H1 (cell line): ENCODE data around the gene C14orf132. TPM values are rescaled to one million over a fixed set of nuclear protein-coding genes. Genes with fewer than 3 reads are reported as not detected.

Experiments used
- CTCF ChIA-PET: fragments of 300-600 bp; sonication (Branson Sonifier 250); formaldehyde crosslinking; loops from one replicate; lab custom pipeline; 2021; ENCODE audit not compliant: partially characterized antibody; lab: Charles Lee
- POLR2A ChIA-PET: fragments of 300-600 bp; sonication (Branson Sonifier 250); formaldehyde crosslinking; loops from one replicate; lab custom pipeline; 2021; ENCODE audit warnings: inconsistent platforms; ENCODE audit not compliant: partially characterized antibody; lab: Charles Lee
- DNase-seq, 2 experiments: peaks; one replicate each; pipeline versions ENCODE4 v3.0.0 to v3.0.0-alpha.2; 2010 to 2022; ENCODE audit warnings: low spot score in 2 of 2, low read depth in 1 of 2, mixed read lengths in 1 of 2
- FAIRE-seq: peaks from 2 replicates; lab custom pipeline; 2011; peaks lifted over from hg19 to GRCh38; lab: Jason Lieb, UNC
- H2AFZ ChIP-seq: 2 replicates; pipeline ENCODE4 v1.8.1; 2012; ENCODE audit warnings: low read length, inconsistent platforms
- H2AK5ac ChIP-seq: 2 replicates; pipeline ENCODE4 v1.6.1; 2013; ENCODE audit warnings: low read depth, low read length
- H2BK120ac ChIP-seq: replicated peaks from 2 replicates; pipeline ENCODE3; 2013; ENCODE audit warnings: low read depth, low read length, inconsistent platforms
- H2BK12ac ChIP-seq: 2 replicates; pipeline ENCODE4 v1.6.1; 2013; ENCODE audit warnings: low read depth, low read length
- H2BK15ac ChIP-seq: 2 replicates; pipeline ENCODE4 v1.6.1; 2013; ENCODE audit warnings: low read length
- H2BK20ac ChIP-seq: 2 replicates; pipeline ENCODE4 v1.6.1; 2013; ENCODE audit warnings: low read length
- H2BK5ac ChIP-seq: 2 replicates; pipeline ENCODE4 v1.6.1; 2013; ENCODE audit warnings: low read depth, low read length
- H3K14ac ChIP-seq: 2 replicates; pipeline ENCODE4 v1.6.1; 2013; ENCODE audit warnings: inconsistent platforms; ENCODE audit not compliant: insufficient read length
- H3K18ac ChIP-seq: 2 replicates; pipeline ENCODE4 v1.6.1; 2013; ENCODE audit warnings: low read length; ENCODE audit errors: extremely low read depth
- H3K23ac ChIP-seq: 2 replicates; pipeline ENCODE4 v1.6.1; 2013; ENCODE audit warnings: inconsistent platforms; ENCODE audit not compliant: insufficient read length
- H3K23me2 ChIP-seq: 2 replicates; pipeline ENCODE4 v1.6.1; 2013; ENCODE audit warnings: low read depth, low read length
- H3K27ac ChIP-seq: 2 replicates; pipeline ENCODE4 v1.6.1; 2011; ENCODE audit warnings: low read depth, low read length, inconsistent platforms
- H3K27me3 ChIP-seq, 4 experiments: replicated peaks in 1 of 4; 1 replicate in 1 of 4; 2 replicates in 3 of 4; pipeline versions ENCODE4 v1.6.1 to v1.8.1; 2011 to 2013; ENCODE audit warnings: low read length in 3 of 4, mild to moderate bottlenecking in 3 of 4, inconsistent platforms in 2 of 4, mixed read lengths in 2 of 4, moderate library complexity in 1 of 4; ENCODE audit not compliant: control insufficient read depth in 3 of 4, insufficient read depth in 3 of 4; ENCODE audit errors: extremely low read depth in 1 of 4
- H3K36me3 ChIP-seq, 4 experiments: 2 replicates each; pipeline versions ENCODE4 v1.6.1 to v1.8.1; 2011 to 2013; ENCODE audit warnings: mild to moderate bottlenecking in 4 of 4, low read length in 3 of 4, moderate library complexity in 2 of 4, control low read depth in 1 of 4, inconsistent platforms in 1 of 4; ENCODE audit not compliant: insufficient read depth in 4 of 4, control insufficient read depth in 2 of 4
- H3K4ac ChIP-seq: replicated peaks from 2 replicates; pipeline ENCODE3; 2013; ENCODE audit warnings: low read length, low read depth, mixed read lengths, inconsistent platforms; ENCODE audit not compliant: insufficient read length
- H3K4me1 ChIP-seq, 4 experiments: replicated peaks in 1 of 4; 1 replicate in 1 of 4; 2 replicates in 3 of 4; pipeline versions ENCODE4 v1.6.1 to v1.8.1; 2011 to 2013; ENCODE audit warnings: low read length in 3 of 4, inconsistent platforms in 2 of 4, mixed read lengths in 1 of 4; ENCODE audit not compliant: insufficient read depth in 4 of 4, control insufficient read depth in 3 of 4
- H3K4me2 ChIP-seq, 2 experiments: 2 replicates each; pipeline versions ENCODE4 v1.6.1 to v1.8.1; 2011 to 2013; ENCODE audit warnings: low read depth in 2 of 2, low read length in 2 of 2, control low read depth in 1 of 2, inconsistent platforms in 1 of 2, mild to moderate bottlenecking in 1 of 2; ENCODE audit not compliant: insufficient read depth in 1 of 2
- H3K4me3 ChIP-seq, 4 experiments: fragments of 200-600, 300-600 bp in 1 of 4; sonication (generic), shearing (Covaris generic), sonication (Bioruptor Twin) in 1 of 4; 2 replicates each; pipeline versions ENCODE4 v1.5.1 to v1.8.1; 2011 to 2016; ENCODE audit warnings: low read length in 4 of 4, low read depth in 3 of 4, control low read depth in 2 of 4, inconsistent platforms in 2 of 4, mild to moderate bottlenecking in 2 of 4, mixed read lengths in 1 of 4, moderate library complexity in 1 of 4; ENCODE audit not compliant: insufficient read depth in 2 of 4; ENCODE audit errors: extremely low read depth in 1 of 4
- H3K56ac ChIP-seq: replicated peaks from 2 replicates; pipeline ENCODE3; 2013; ENCODE audit warnings: low read depth, mild to moderate bottlenecking, mixed read lengths, low read length, inconsistent platforms; ENCODE audit not compliant: insufficient read length
- H3K79me1 ChIP-seq: 2 replicates; pipeline ENCODE4 v1.6.1; 2013; ENCODE audit warnings: low read depth, low read length, control low read depth
- H3K79me2 ChIP-seq, 2 experiments: 2 replicates each; pipeline versions ENCODE4 v1.6.1 to v1.8.1; 2012 to 2013; ENCODE audit warnings: low read length in 2 of 2, mild to moderate bottlenecking in 2 of 2, inconsistent platforms in 1 of 2; ENCODE audit not compliant: insufficient read depth in 2 of 2, control insufficient read depth in 1 of 2
- H3K9ac ChIP-seq, 4 experiments: replicated peaks in 1 of 4; 1 replicate in 1 of 4; 2 replicates in 3 of 4; pipeline versions ENCODE4 v1.6.1 to v1.8.1; 2011 to 2013; ENCODE audit warnings: low read depth in 3 of 4, low read length in 3 of 4, control low read depth in 2 of 4, mild to moderate bottlenecking in 2 of 4, moderate library complexity in 2 of 4, inconsistent platforms in 1 of 4; ENCODE audit errors: extremely low read depth in 1 of 4
- H3K9me3 ChIP-seq, 2 experiments: 2 replicates each; pipeline versions ENCODE4 v1.6.1 to v1.8.1; 2012 to 2013; ENCODE audit warnings: mild to moderate bottlenecking in 2 of 2, moderate library complexity in 2 of 2, control low read depth in 1 of 2, inconsistent platforms in 1 of 2, low read depth in 1 of 2, low read length in 1 of 2, mixed read lengths in 1 of 2; ENCODE audit not compliant: insufficient read depth in 2 of 2
- H4K20me1 ChIP-seq, 2 experiments: replicated peaks in 1 of 2; 2 replicates each; pipeline versions ENCODE3 to v1.8.1; 2011 to 2013; ENCODE audit warnings: inconsistent platforms in 2 of 2, low read length in 2 of 2, mild to moderate bottlenecking in 1 of 2; ENCODE audit not compliant: insufficient read depth in 2 of 2, control insufficient read depth in 1 of 2
- H4K5ac ChIP-seq: 2 replicates; pipeline ENCODE4 v1.6.1; 2013; ENCODE audit warnings: low read length, low read depth, mixed read lengths, inconsistent platforms; ENCODE audit not compliant: insufficient read length
- H4K8ac ChIP-seq: 2 replicates; pipeline ENCODE4 v1.8.0; 2013; ENCODE audit warnings: mild to moderate bottlenecking, moderate library complexity, low read length, inconsistent platforms; ENCODE audit not compliant: insufficient read depth; ENCODE audit errors: extremely low read depth
- H4K91ac ChIP-seq: replicated peaks from 2 replicates; pipeline ENCODE3; 2013; ENCODE audit warnings: low read length, mixed read lengths, inconsistent platforms; ENCODE audit not compliant: insufficient read length
- BACH1 ChIP-seq: IDR thresholded peaks from 2 replicates; pipeline ENCODE4 v1.6.1; 2012; ENCODE audit warnings: low read length, improper control_type of control experiment
- CBX8 ChIP-seq: fragments of 300-800, 300-1000 bp; sonication (generic); IDR thresholded peaks from 2 replicates; pipeline ENCODE4 v1.7.1; 2016; ENCODE audit warnings: low read depth, low read length, borderline replicate concordance
- CHD1 ChIP-seq: IDR thresholded peaks from 2 replicates; pipeline ENCODE4 v1.6.1; 2012; ENCODE audit warnings: low read depth, low read length, improper control_type of control experiment
- KDM1A ChIP-seq: fragments of 200-600, 300-600 bp; sonication (generic); IDR thresholded peaks from 2 replicates; pipeline ENCODE4 v1.7.1; 2016; ENCODE audit warnings: mild to moderate bottlenecking, low read length, borderline replicate concordance
- MAFK ChIP-seq: IDR thresholded peaks from 2 replicates; pipeline ENCODE4 v1.6.1; 2012; ENCODE audit warnings: low read depth, mild to moderate bottlenecking, improper control_type of control experiment, low read length
- PHF8 ChIP-seq: fragments of 200-600 bp; sonication (generic); conservative IDR thresholded peaks from 2 replicates; pipeline ENCODE4 v1.7.1; 2012; ENCODE audit warnings: low read depth, mild to moderate bottlenecking, inconsistent platforms, low read length, moderate library complexity
- POU5F1 ChIP-seq: IDR thresholded peaks from 2 replicates; pipeline ENCODE4 v1.6.1; 2011; ENCODE audit warnings: low read depth, mild to moderate bottlenecking, low read length, moderate library complexity
- RAD21 ChIP-seq, 2 experiments: IDR thresholded peaks in 1 of 2; conservative IDR thresholded peaks in 1 of 2; 2 replicates each; pipeline ENCODE4 v1.6.1; 2011; ENCODE audit warnings: low read depth in 2 of 2, low read length in 2 of 2, improper control_type of control experiment in 1 of 2, inconsistent platforms in 1 of 2, mild to moderate bottlenecking in 1 of 2, moderate library complexity in 1 of 2
- RBBP5 ChIP-seq: IDR thresholded peaks from 2 replicates; pipeline ENCODE4 v1.7.1; 2012; ENCODE audit warnings: low read depth, mild to moderate bottlenecking, inconsistent platforms, low read length, moderate library complexity, borderline replicate concordance
- SP4 ChIP-seq: IDR thresholded peaks from 2 replicates; pipeline ENCODE4 v1.6.1; 2012; ENCODE audit warnings: low read length, inconsistent platforms
- TAF7 ChIP-seq: optimal IDR thresholded peaks from 2 replicates; pipeline ENCODE3; 2011; ENCODE audit warnings: low read depth, mild to moderate bottlenecking, inconsistent platforms, low read length, moderate library complexity, borderline replicate concordance
- WGBS, 2 experiments: shearing (Covaris generic) in 1 of 2; methylation state at CpG; one replicate each; pipeline versions ENCODE4 v1.1.6 to v1.1.7; 2013 to 2015; ENCODE audit warnings: low lambda C conversion rate in 2 of 2, mixed read lengths in 2 of 2, inconsistent platforms in 1 of 2, low coverage in 1 of 2, missing lambda C conversion rate in 1 of 2; ENCODE audit not compliant: insufficient replicate concordance in 2 of 2, insufficient coverage in 1 of 2, insufficient read length in 1 of 2; ENCODE audit errors: extremely low coverage in 1 of 2, missing lambda C conversion rate in 1 of 2; 5-methylcytosine and 5-hydroxymethylcytosine counted together
- polyA plus RNA-seq, 7 experiments: library from polyadenylated mRNA; depleted of rRNA in 3 of 7; stranded (reverse) in 5 of 7; unstranded in 2 of 7; fragments of >200 nt in 5 of 7; fragments of 200-250 nt in 2 of 7; gene quantifications; 1 replicate in 5 of 7; 2 replicates in 1 of 7; 4 replicates in 1 of 7; pipeline versions ENCODE4 v1.2.1 to v1.2.3, GENCODE V29; 2011 to 2013; ENCODE audit warnings: missing spikeins in 2 of 7, mixed read lengths in 2 of 7
- total RNA-seq: library from RNA; stranded (reverse); fragmentation: NEBNext Ultra II Directional; extraction: Animal tissue kit (Norgen Biotek cat#: 25700); gene quantifications from 2 replicates; pipeline ENCODE4 v1.2.1, GENCODE V29; 2021
- TF ChIP-seq, protein P1 (sequence below): IDR thresholded peaks from 2 replicates; pipeline ENCODE4 v1.6.1; 2012; ENCODE audit warnings: inconsistent platforms

Gene C14orf132
- total and polyA plus RNA-seq, 2 of the 8 experiments (the other 6 are each of a cell fraction or from before 2014, with no cell fraction given), result 11.7 to 32.5 TPM

DNA sequence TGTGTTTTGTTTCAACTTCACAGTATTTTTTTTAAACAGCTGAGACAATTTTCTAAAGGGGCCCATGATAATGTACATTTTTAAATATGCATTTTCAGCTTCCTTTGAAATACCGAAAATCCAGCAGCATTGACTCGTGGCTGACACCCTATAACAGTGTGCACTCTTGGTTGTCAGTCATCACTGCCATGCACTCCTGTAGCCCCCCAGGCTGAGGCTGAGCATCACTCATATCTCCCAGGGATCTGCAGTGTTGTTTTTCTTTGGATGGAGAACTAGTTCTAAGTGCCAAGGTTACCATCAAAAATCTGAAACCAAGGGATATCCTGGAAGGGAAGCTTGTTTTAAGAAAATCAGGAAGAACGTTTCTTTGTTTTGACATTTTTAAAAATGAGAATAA lies 81.2 kb downstream of the C14orf132 start:
- H3K79me1 ChIP-seq, result no peaks in the 10 kb centered on the region
- no peak overlapping the region for H4K5ac ChIP-seq
- H3K9me3 ChIP-seq, result peaks cover 2 to 6% of the 10 kb centered on the region in 2 experiments; a peak in 1 of 4 replicates
- ChIA-PET CTCF (interaction anchor here (0.9 to 2.8 kb wide), 7 partner anchors 9 to 554 kb away, joined by 3 to 13 read pairs (median 3); no protein-coding TSS in a partner anchor), POLR2A (interaction anchor here (0.6 kb wide), 1 partner anchor 207 kb away, joined by 4 read pairs; no protein-coding TSS in a partner anchor)
- no peak overlapping the region for H3K4ac ChIP-seq
- H4K8ac ChIP-seq, result no peak overlapping the region
- no peaks in the 10 kb centered on the region for H3K23me2 ChIP-seq
- no peaks in the 10 kb centered on the region for H3K36me3 ChIP-seq
- H3K23ac ChIP-seq, result no peak overlapping the region
- no peaks in the 10 kb centered on the region for H3K4me1 ChIP-seq
- no peak overlapping the region for H3K18ac ChIP-seq
- H3K79me2 ChIP-seq, result no peaks in the 10 kb centered on the region
- 89% methylated on average over 3 of the region's 3 CpGs; no CpG with 5 or more reads in 1 of the 2 experiments for WGBS, 2 experiments
- H2AFZ ChIP-seq, result no peak overlapping the region
- H4K91ac ChIP-seq, result no peak overlapping the region
- TF ChIP-seq MAFK, result no peak
- no peak for TF ChIP-seq BACH1
- no peak for TF ChIP-seq RBBP5
- TF ChIP-seq, protein P1, sequence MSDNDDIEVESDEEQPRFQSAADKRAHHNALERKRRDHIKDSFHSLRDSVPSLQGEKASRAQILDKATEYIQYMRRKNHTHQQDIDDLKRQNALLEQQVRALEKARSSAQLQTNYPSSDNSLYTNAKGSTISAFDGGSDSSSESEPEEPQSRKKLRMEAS, result no peak
- no peak for TF ChIP-seq KDM1A
- no peak for TF ChIP-seq SP4
- no peak for TF ChIP-seq RAD21 (IDR thresholded peaks at IDR 0.05 in 1 of 2, conservative IDR thresholded peaks at IDR 0.05 in 1 of 2; ENCODE audit: low read depth in 2 of 2, low read length in 2 of 2)
- no peak for TF ChIP-seq PHF8
- TF ChIP-seq CBX8, result no peak
- TF ChIP-seq CHD1, result no peak
- no peak for TF ChIP-seq POU5F1
- no peak for TF ChIP-seq TAF7
- H2BK120ac ChIP-seq, result no peak overlapping the region
- FAIRE-seq, result no peak
- no peak overlapping the region for H3K56ac ChIP-seq
- no peak overlapping the region for H3K27ac ChIP-seq
- no peak overlapping the region for H2BK12ac ChIP-seq
- no peak overlapping the region for H3K14ac ChIP-seq
- H2BK15ac ChIP-seq, result no peak overlapping the region
- H2BK20ac ChIP-seq, result no peak overlapping the region
- H2AK5ac ChIP-seq, result no peak overlapping the region
- 0 out of 7 replicates have a peak, but pooled peaks cover 0 to under 1% (median 0%) of the 10 kb centered on the region in 4 experiments for H3K27me3 ChIP-seq
- no peak overlapping the region for H3K4me3 ChIP-seq
- no peak overlapping the region for H3K9ac ChIP-seq
- no peak for DNase-seq
- H3K4me2 ChIP-seq, result no peak overlapping the region
- no peaks in the 10 kb centered on the region for H4K20me1 ChIP-seq
- H2BK5ac ChIP-seq, result no peak overlapping the region
